ENCODE results near the gene CENPV.
"Not testable (repeated sequence)": the region's sequence is repeated elsewhere in the genome, so short reads cannot be mapped to it uniquely, and the experiment has no call there.

CENPV gene

DNA sequence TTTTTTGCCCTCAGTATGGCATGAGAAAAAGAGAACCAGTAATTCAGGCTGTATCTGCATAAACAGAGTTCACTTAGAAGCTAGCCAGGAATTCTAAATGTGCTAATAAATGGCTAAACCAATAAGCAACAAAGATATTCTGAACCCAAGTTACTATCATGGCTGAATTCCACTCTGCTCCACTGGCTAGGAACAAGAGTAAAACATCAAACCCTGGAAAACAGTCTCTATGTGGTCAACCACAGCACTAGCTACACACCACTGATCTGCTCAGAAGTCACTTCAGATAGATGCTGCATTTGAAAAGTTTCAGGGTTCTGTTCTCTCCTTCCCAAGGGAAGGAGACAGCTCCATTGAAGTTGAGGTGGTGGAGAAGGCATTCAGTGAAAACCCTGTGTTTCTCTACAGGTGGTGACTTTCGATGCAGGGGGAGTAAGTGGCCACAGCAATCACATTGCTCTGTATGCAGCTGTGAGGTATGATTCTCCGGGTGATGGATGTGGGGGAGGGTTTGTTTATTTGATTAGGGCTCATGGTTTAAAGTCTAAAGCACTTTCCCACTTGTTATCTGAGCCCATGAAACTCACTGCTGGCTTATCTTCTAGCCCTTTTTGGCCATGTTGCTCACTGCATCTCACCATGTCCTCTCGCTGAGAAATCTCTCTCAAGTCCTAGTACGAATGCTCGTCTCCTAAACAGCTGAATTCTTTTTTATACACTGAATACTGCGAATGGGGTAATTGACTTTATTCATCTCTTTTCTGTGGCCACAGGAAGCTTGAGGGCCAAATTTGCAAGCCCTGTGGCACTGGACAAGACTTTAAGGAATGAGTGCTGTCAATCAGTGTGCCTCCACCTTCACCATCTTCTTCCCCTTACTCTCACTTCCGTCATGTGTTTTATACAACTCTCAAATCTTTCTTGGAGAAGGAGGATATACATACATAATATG, 39.9 kb downstream of the CENPV start:
- no peak for DNase-seq (ENCODE audit: low read depth)

DNA sequence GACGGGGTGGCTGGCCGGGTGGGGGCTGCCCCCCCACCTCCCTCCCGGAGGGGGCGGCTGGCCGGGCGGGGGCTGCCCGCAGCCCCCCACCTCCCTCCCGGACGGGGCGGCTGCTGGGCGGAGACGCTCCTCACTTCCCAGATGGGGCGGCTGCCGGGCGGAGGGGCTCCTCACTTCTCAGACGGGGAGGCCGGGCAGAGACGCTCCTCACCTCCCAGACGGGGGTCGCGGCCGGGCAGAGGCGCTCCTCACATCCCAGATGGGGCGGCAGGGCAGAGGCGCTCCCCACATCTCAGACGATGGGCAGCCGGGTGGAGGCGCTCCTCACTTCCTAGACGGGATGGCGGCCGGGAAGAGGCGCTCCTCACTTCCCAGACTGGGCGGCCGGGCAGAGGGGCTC, 41.2 kb downstream of the CENPV start:
- not testable (repeated sequence) for DNase-seq (ENCODE audit: low read depth)

GRCh38 chr17:16306211-16306610, 47.1 kb downstream of the CENPV start:
- DNase-seq (ENCODE audit: low read depth) = no peak

GRCh38 chr17:16304830-16305229, 48.4 kb downstream of the CENPV start:
- DNase-seq (ENCODE audit: low read depth) = no peak

- no peak for DNase-seq (ENCODE audit: low read depth)
Observed at GRCh38 chr17:16302856-16303255, 50.4 kb downstream of the CENPV start.

DNA sequence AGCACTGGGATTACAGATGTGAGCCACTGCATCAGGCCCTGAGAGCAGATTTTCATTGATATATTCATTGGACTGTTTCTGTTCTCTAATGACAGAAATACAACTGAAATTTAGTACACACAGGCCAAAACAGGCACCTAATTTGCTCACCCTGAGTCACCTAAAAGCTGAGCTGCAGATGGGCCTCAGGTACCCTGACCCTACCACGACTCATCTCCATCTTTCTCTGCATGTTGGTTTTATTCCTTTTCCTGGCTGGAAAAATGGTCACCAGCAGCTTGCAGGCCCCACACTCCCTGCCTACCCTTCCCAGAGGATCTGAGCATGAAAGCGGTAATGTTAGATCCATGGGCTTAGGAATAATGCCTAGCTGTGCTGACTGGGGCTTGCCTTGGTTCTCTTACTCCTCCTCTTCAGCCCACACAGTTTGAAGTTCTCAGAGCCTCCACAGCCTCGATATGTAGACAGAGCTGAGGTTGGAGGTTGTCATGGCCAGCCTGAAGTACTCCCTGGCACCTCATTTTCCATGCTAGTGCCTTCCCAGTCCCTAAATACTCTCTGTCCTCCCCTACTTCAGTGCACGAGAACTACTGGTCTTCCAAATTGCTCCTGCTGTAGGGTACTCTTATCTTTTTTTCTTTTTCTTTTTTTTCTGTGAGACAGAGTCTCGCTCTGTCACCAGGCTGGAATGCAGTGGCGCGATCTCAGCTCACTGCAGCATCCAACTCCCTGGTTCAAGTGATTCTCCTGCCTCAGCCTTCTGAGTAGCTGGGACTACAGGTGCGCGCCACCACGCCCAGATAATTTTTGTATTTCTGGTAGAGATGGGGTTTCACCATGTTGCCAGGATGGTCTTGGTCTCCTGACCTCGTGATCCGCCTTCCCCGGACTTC, 51.1 kb downstream of the CENPV start:
- DNase-seq (ENCODE audit: low read depth) = no peak

- no peak for DNase-seq (ENCODE audit: low read depth)
Observed at GRCh38 chr17:16300554-16300953, 52.7 kb downstream of the CENPV start.

DNA sequence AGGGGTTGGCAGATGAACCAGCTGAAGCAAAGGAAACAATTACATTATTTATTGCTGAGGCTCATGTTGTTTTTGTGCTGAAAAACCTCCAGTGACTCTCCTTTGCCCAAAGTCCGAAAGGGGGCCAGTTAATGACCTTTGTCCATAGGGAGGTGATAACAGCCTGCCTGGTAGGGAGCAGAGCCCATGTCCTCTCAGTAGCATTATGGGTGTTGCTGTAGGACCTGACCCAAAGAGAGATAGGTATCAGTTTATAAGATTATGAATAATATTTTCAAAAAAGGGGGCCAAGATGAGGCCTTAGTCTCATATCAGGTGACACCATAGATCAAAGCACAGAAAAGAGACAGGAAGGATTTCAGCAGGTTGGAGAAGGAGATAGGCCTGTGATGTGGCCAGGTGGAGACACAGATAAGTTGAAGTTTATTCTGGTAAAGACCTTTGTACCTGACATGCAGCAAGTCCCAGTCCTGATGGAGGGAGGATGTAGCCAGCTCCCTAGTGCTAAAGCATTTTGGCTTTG, 55.1 kb downstream of the CENPV start:
- no peak for DNase-seq (ENCODE audit: low read depth)

DNA sequence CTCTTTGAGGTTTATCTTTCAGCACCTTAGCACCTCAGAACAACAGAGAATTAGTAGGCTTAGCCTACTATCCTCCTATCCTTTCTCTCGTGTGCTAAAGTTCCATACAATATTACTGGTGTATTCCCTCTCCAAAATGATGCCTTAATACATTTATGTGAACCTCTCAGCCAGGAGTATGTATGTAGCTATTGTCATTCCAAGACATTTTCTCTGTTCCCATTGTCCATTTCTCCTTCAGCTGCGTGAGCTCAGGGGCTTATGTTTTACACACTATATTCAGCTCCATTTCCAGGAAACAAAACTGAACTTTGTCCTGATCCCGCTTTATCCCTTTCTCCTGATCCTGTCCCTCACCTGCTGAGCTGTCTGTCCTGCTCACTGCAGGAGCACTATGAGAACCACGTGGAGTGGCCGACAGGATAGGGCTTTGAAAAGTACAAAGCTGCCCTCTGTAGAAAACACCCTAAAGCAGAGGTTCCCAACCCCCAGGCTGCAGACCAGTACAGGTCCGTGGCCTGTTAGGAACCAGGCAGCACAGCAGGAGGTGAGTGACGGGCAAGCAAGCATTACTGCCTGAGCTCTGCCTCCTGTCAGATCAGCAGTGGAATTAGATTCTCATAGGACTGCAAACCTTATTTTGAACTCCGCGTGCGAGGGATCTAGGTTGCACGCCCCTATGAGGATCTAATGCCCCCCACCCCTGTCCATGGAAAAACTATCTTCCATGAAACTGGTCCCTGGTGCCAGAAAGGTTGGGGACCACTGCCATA, 55.7 kb downstream of the CENPV start:
- no peak for DNase-seq (ENCODE audit: low read depth)

GRCh38 chr17:16296072-16296471, 57.2 kb downstream of the CENPV start:
- not testable (repeated sequence) for DNase-seq (ENCODE audit: low read depth)

- DNase-seq (ENCODE audit: low read depth) = no peak
Observed at GRCh38 chr17:16294560-16294959, 58.7 kb downstream of the CENPV start.

DNA sequence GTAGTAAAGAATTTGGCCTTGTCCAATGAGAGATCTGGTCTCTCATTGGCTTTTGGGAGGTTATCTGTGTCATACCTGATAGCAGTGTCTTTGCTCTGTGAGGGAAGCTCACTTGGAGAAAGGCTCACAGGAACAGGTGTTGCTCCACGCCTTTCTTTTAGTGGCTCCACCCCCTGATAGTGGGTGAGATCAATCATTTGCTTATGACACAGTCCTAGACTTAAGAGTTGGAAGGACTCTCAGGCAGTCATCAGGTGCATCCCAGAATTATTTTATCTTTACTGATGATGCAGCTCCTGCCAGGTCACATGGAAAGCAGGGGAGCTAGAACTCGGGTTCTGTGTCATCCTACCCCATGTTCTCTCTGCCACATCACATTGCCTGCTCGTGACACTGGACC, 59.3 kb downstream of the CENPV start:
- no peak for DNase-seq (ENCODE audit: low read depth)

Measured in activated T-cell treated with anti-CD3 and anti-CD28 coated beads for 48 hours (primary cell).